GM10266 (cell line): Measurements from ENCODE around the gene SNRPA1.
A peak's percentile ranks its signal among the peaks of the same experiment; 100 is the strongest.

ENCODE experiments used
- DNase-seq: peaks from one replicate; pipeline ENCODE4 v3.0.0; 2012; ENCODE audit errors: extremely low spot score
- CTCF ChIP-seq: IDR thresholded peaks from 2 replicates; pipeline ENCODE4 v1.5.1; 2012; ENCODE audit warnings: mild to moderate bottlenecking, low read depth; ENCODE audit not compliant: control insufficient read depth, insufficient read depth; ENCODE audit errors: missing control alignments

The SNRPA1 gene

GRCh38 chr15:101255051-101255395 lies 40.0 kb downstream of the SNRPA1 start:
- DNase-seq, result no peak

GRCh38 chr15:101254157-101255050 lies 40.6 kb downstream of the SNRPA1 start:
- DNase-seq, result no peak
- TF ChIP-seq CTCF, result no peak

More at GRCh38 chr15:101255051-101255395, 40.0 kb downstream of the SNRPA1 start:
- no peak for TF ChIP-seq CTCF

GRCh38 chr15:101252836-101253235 lies 42.2 kb downstream of the SNRPA1 start:
- DNase-seq, result no peak

GRCh38 chr15:101251830-101252820 lies 42.9 kb downstream of the SNRPA1 start, which contains the start of gene CHSY1:
CHSY1 (minus strand) TSS chr15:101252048; CDS start chr15:101251456, 592 bp downstream.
- peak; percentile 52 for TF ChIP-seq CTCF
- peak; percentile 92 for DNase-seq

More at GRCh38 chr15:101252836-101253235, 42.2 kb downstream of the SNRPA1 start:
- TF ChIP-seq CTCF, result no peak

GRCh38 chr15:101250873-101251829 lies 43.9 kb downstream of the SNRPA1 start:
- DNase-seq, result peak; percentile 58
- no peak for TF ChIP-seq CTCF

- DNase-seq, result no peak
Measured at GRCh38 chr15:101250341-101250831, 44.7 kb downstream of the SNRPA1 start.

More at GRCh38 chr15:101250341-101250831, 44.7 kb downstream of the SNRPA1 start:
- no peak for TF ChIP-seq CTCF
